GM18951 (cell line): ENCODE results near the gene LINGO3.

ENCODE experiments used
- POLR2A ChIP-seq: IDR thresholded peaks from 4 replicates; pipeline ENCODE4 v1.6.1; 2011; ENCODE audit warnings: mild to moderate bottlenecking; ENCODE audit not compliant: insufficient read length, insufficient read depth; ENCODE audit errors: extremely low read depth
- in situ Hi-C: fragments of 300-500 bp; cut with MboI; formaldehyde crosslinking; loops from one replicate; pipeline ENCODE4 v1.12.0; 2022; ENCODE audit warnings: low sequenced_read_pairs, mixed read lengths, inconsistent platforms; ENCODE audit not compliant: unreplicated experiment

The LINGO3 gene

GRCh38 chr19:2343289-2343982 lies 35.5 kb upstream of the LINGO3 start:
- no peak for TF ChIP-seq POLR2A
- in situ Hi-C loops, result no loop called here

- TF ChIP-seq POLR2A, result no peak
- in situ Hi-C loops, result no loop called here
These were observed 34.8 kb upstream of the LINGO3 start for GRCh38 chr19:2342656-2343288.

GRCh38 chr19:2341982-2342381 lies 34.0 kb upstream of the LINGO3 start:
- in situ Hi-C loops, result no loop called here
- no peak for TF ChIP-seq POLR2A

- TF ChIP-seq POLR2A, result no peak
- in situ Hi-C loops, result no loop called here
These were observed 33.3 kb upstream of the LINGO3 start for GRCh38 chr19:2341244-2341751.

- no peak for TF ChIP-seq POLR2A
- in situ Hi-C loops, result no loop called here
These were observed 32.7 kb upstream of the LINGO3 start for GRCh38 chr19:2340496-2341243.

- in situ Hi-C loops, result no loop called here
These were observed 31.8 kb upstream of the LINGO3 start for GRCh38 chr19:2339644-2340310.

GRCh38 chr19:2338751-2339643 lies 31.0 kb upstream of the LINGO3 start:
- in situ Hi-C loops, result no loop called here
- no peak for TF ChIP-seq POLR2A

More at GRCh38 chr19:2339644-2340310, 31.8 kb upstream of the LINGO3 start:
- no peak for TF ChIP-seq POLR2A

GRCh38 chr19:2338055-2338615 lies 30.2 kb upstream of the LINGO3 start:
- TF ChIP-seq POLR2A, result no peak
- in situ Hi-C loops, result no loop called here

GRCh38 chr19:2337329-2337707 lies 29.4 kb upstream of the LINGO3 start:
- in situ Hi-C loops, result no loop called here
- no peak for TF ChIP-seq POLR2A

GRCh38 chr19:2336528-2337328 lies 28.8 kb upstream of the LINGO3 start:
- TF ChIP-seq POLR2A, result no peak
- in situ Hi-C loops, result no loop called here

- in situ Hi-C loops, result no loop called here
- TF ChIP-seq POLR2A, result no peak
These were observed 27.9 kb upstream of the LINGO3 start for GRCh38 chr19:2335848-2336247.

GRCh38 chr19:2334986-2335846 lies 27.3 kb upstream of the LINGO3 start:
- TF ChIP-seq POLR2A, result no peak
- in situ Hi-C loops, result no loop called here
